WERI-Rb-1 (cell line): ENCODE data around the gene ZFYVE16.

ENCODE experiments used
- DNase-seq: peaks from one replicate; pipeline ENCODE4 v3.0.0-alpha.2; 2020
- H3K27ac ChIP-seq: fragments of 250-450 bp; sonication (Bioruptor Pico); 2 replicates; pipeline ENCODE4 v1.5.1; 2020; ENCODE audit warnings: mild to moderate bottlenecking, moderate library complexity
- H3K27me3 ChIP-seq: fragments of 250-450 bp; sonication (Bioruptor Pico); 2 replicates; pipeline ENCODE4 v1.5.1; 2021; ENCODE audit warnings: mild to moderate bottlenecking, low read depth, moderate library complexity; ENCODE audit not compliant: insufficient read depth, severe bottlenecking
- H3K36me3 ChIP-seq: fragments of 250-450 bp; sonication (Bioruptor Pico); 2 replicates; pipeline ENCODE4 v1.5.1; 2020; ENCODE audit warnings: mild to moderate bottlenecking, moderate library complexity
- H3K4me3 ChIP-seq: 2 replicates; pipeline ENCODE4 v1.5.1; 2011; ENCODE audit warnings: low read depth, mild to moderate bottlenecking, control low read depth, low read length
- H3K9me3 ChIP-seq: fragments of 250-450 bp; sonication (Bioruptor Pico); 2 replicates; pipeline ENCODE4 v1.5.1; 2021; ENCODE audit warnings: mild to moderate bottlenecking, moderate library complexity; ENCODE audit not compliant: severe bottlenecking
- CTCF ChIP-seq: IDR thresholded peaks from 2 replicates; pipeline ENCODE4 v1.5.1; 2011; ENCODE audit warnings: low read depth, mild to moderate bottlenecking, control low read depth, inconsistent platforms, low read length

The ZFYVE16 gene

GRCh38 chr5:80480354-80480753, 72.5 kb downstream of the ZFYVE16 start:
- DNase-seq: no peak
- H3K36me3 ChIP-seq: peaks cover 7% of the 10 kb centered on the region
- TF ChIP-seq CTCF: no peak
- H3K9me3 ChIP-seq: no peaks in the 10 kb centered on the region
- no peak overlapping the region for H3K4me3 ChIP-seq
- H3K27ac ChIP-seq: no peak overlapping the region
- H3K27me3 ChIP-seq: no peaks in the 10 kb centered on the region

- H3K9me3 ChIP-seq: no peaks in the 10 kb centered on the region
- no peak overlapping the region; the same call in 1 of the 2 replicates for H3K27ac ChIP-seq
- no peaks in the 10 kb centered on the region; the same call in 1 of the 2 replicates for H3K36me3 ChIP-seq
- DNase-seq: peak; percentile 58
- H3K27me3 ChIP-seq: no peaks in the 10 kb centered on the region
- peak; percentile 85 for TF ChIP-seq CTCF
- no peak overlapping the region for H3K4me3 ChIP-seq
These were observed 73.4 kb downstream of the ZFYVE16 start for GRCh38 chr5:80481019-80481893.

GRCh38 chr5:80482578-80482977, 74.7 kb downstream of the ZFYVE16 start:
- no peak overlapping the region for H3K4me3 ChIP-seq
- no peak for DNase-seq
- H3K27me3 ChIP-seq: no peaks in the 10 kb centered on the region
- no peak for TF ChIP-seq CTCF
- no peaks in the 10 kb centered on the region for H3K9me3 ChIP-seq
- H3K27ac ChIP-seq: no peak overlapping the region
- H3K36me3 ChIP-seq: no peaks in the 10 kb centered on the region; the same call in 1 of the 2 replicates

- no peak overlapping the region for H3K4me3 ChIP-seq
- no peak for TF ChIP-seq CTCF
- no peaks in the 10 kb centered on the region for H3K27me3 ChIP-seq
- H3K9me3 ChIP-seq: no peaks in the 10 kb centered on the region
- no peak overlapping the region for H3K27ac ChIP-seq
- no peaks in the 10 kb centered on the region; the same call in 1 of the 2 replicates for H3K36me3 ChIP-seq
- DNase-seq: no peak
These were observed 75.9 kb downstream of the ZFYVE16 start for GRCh38 chr5:80483636-80484232.

GRCh38 chr5:80487444-80487828, 79.6 kb downstream of the ZFYVE16 start:
- Histone ChIP-seq H3K4me3 (peak overlapping the region; percentile 60), H3K27ac (peak overlapping the region; percentile 47), H3K9me3 (no peaks in the 10 kb centered on the region), H3K27me3 (no peaks in the 10 kb centered on the region), H3K36me3 (no peaks in the 10 kb centered on the region; the same call in 1 of the 2 replicates)
- DNase-seq: no peak
- no peak for TF ChIP-seq CTCF
